Vagina (tissue), 2 donors: ENCODE data around the gene GMPPA.

Experiments
- CTCF ChIP-seq, 3 experiments: fragments of 450-650 bp in 2 of 3; fragments of 200-600 bp in 1 of 3; sonication (generic) in 1 of 3; IDR thresholded peaks; one replicate each; pipeline ENCODE4 v1.5.1; 2017 to 2019; ENCODE audit warnings: antibody characterized with exemption in 3 of 3, mild to moderate bottlenecking in 2 of 3, moderate library complexity in 2 of 3
- POLR2A ChIP-seq, 2 donors: fragments of 450-650 bp; IDR thresholded peaks; one replicate each; pipeline ENCODE4 v1.6.1; 2017; ENCODE audit warnings: antibody characterized with exemption in 2 of 2, mild to moderate bottlenecking in 2 of 2, moderate library complexity in 2 of 2
- POLR2AphosphoS5 ChIP-seq, 2 donors: sonication (generic); formaldehyde crosslinking; IDR thresholded peaks; one replicate each; pipeline ENCODE4 v1.9.0; 2017; ENCODE audit warnings: antibody characterized with exemption in 2 of 2, mild to moderate bottlenecking in 2 of 2, low read depth in 1 of 2; ENCODE audit not compliant: insufficient read depth in 1 of 2

GRCh38 chr2:219499555-219499954 lies 864 bp downstream of the GMPPA start:
- TF ChIP-seq CTCF (IDR thresholded peaks at IDR 0.05) = no peak
- no peak for TF ChIP-seq POLR2AphosphoS5 (IDR thresholded peaks at IDR 0.05; ENCODE audit: insufficient read depth in 1 of 2, low read depth in 1 of 2)
- no peak for TF ChIP-seq POLR2A (IDR thresholded peaks at IDR 0.05)
